Thyroid gland (tissue), 4 donors: Measurements from ENCODE around the gene SRSF3. TPM values are rescaled to one million over a fixed set of nuclear protein-coding genes. Genes with fewer than 3 reads are reported as not detected.
"Not testable (repeated sequence)": the region's sequence is repeated elsewhere in the genome, so short reads cannot be mapped to it uniquely, and the experiment has no call there.

ENCODE experiments used
- DNase-seq, 2 donors: peaks; one replicate each; pipeline ENCODE4 v3.0.0-alpha.2; 2019
- H3K27ac ChIP-seq, 3 donors: fragments of 200-600 bp; sonication (generic); 1 replicate in 2 of 3; 2 replicates in 1 of 3; pipeline ENCODE4 v1.5.1; 2016 to 2019; ENCODE audit warnings: mild to moderate bottlenecking in 1 of 3, moderate library complexity in 1 of 3
- H3K27me3 ChIP-seq: fragments of 200-600 bp; sonication (generic); one replicate; pipeline ENCODE4 v1.5.1; 2019
- H3K36me3 ChIP-seq, 2 donors: fragments of 200-600 bp; sonication (generic); one replicate each; pipeline ENCODE4 v1.5.1; 2016 to 2019
- H3K4me1 ChIP-seq, 2 donors: fragments of 200-600 bp; sonication (generic); one replicate each; pipeline ENCODE4 v1.5.1; 2017 to 2019
- H3K4me3 ChIP-seq, 3 donors: fragments of 200-600 bp; sonication (generic); replicated peaks in 1 of 3; 1 replicate in 2 of 3; 2 replicates in 1 of 3; pipeline ENCODE4 v1.5.1; 2016; ENCODE audit warnings: mild to moderate bottlenecking in 1 of 3
- H3K9me3 ChIP-seq: fragments of 200-600 bp; sonication (generic); one replicate; pipeline ENCODE4 v1.5.1; 2017
- CTCF ChIP-seq, 6 experiments: fragments of 200-600 bp in 3 of 6; fragments of 450-650 bp in 3 of 6; sonication (generic) in 3 of 6; IDR thresholded peaks; one replicate each; pipeline ENCODE4 v1.5.1; 2016 to 2019; ENCODE audit warnings: antibody characterized with exemption in 6 of 6, mild to moderate bottlenecking in 2 of 6, inconsistent platforms in 1 of 6, moderate library complexity in 1 of 6
- POLR2A ChIP-seq, 2 donors: fragments of 450-650 bp; IDR thresholded peaks; one replicate each; pipeline ENCODE4 v1.6.1; 2017; ENCODE audit warnings: antibody characterized with exemption in 2 of 2, mild to moderate bottlenecking in 2 of 2, moderate library complexity in 1 of 2
- WGBS, 2 donors: methylation state at CpG; one replicate each; pipeline ENCODE4 v1.1.5; 2017; 5-methylcytosine and 5-hydroxymethylcytosine counted together
- intact Hi-C: fragments of 100-400 bp; cut with DNase I; formaldehyde crosslinking; loops from one replicate; pipeline ENCODE4 v1.15.1; 2023
- microRNA-seq: library from miRNA; unstranded; fragments of <30 nt; microRNA quantifications from one replicate; pipeline ENCODE4, GENCODE V29; 2016
- small RNA-seq: library from RNA; depleted of rRNA; stranded (forward); fragments of <200 nt; gene quantifications from one replicate; pipeline ENCODE3, GENCODE V24; 2016
- total RNA-seq, 4 donors: library from RNA; depleted of rRNA; stranded (reverse); fragments of >200 nt; gene quantifications; one replicate each; pipeline ENCODE4 v1.2.3, GENCODE V29; 2016

SRSF3 gene
- total RNA-seq, 4 donors from 2014 or later, result 120 to 287 (median 144) TPM

- no peaks in the 10 kb centered on the region for H3K36me3 ChIP-seq
- no peak for DNase-seq
- H3K27me3 ChIP-seq, result no peaks in the 10 kb centered on the region
- 72 to 76% methylated on average over 13 of the region's 13 CpGs for WGBS, 2 donors
- TF ChIP-seq CTCF (IDR thresholded peaks at IDR 0.05) (no peak), POLR2A (IDR thresholded peaks at IDR 0.05) (no peak)
- intact Hi-C loops, result no loop called here
- no peaks in the 10 kb centered on the region for H3K9me3 ChIP-seq
- no peak overlapping the region for H3K4me3 ChIP-seq
- H3K27ac ChIP-seq, result no peak overlapping the region
- no peaks in the 10 kb centered on the region for H3K4me1 ChIP-seq
Measured at GRCh38 chr6:36649701-36650484, 55.7 kb downstream of the SRSF3 start.

GRCh38 chr6:36650848-36651478 is 56.8 kb downstream of the SRSF3 start:
- intact Hi-C loops, result no loop called here
- DNase-seq, result no peak
- Histone ChIP-seq H3K36me3 (no peaks in the 10 kb centered on the region), H3K27ac (no peak overlapping the region), H3K4me3 (no peak overlapping the region), H3K4me1 (no peaks in the 10 kb centered on the region), H3K27me3 (no peaks in the 10 kb centered on the region), H3K9me3 (no peaks in the 10 kb centered on the region)
- TF ChIP-seq CTCF (IDR thresholded peaks at IDR 0.05), result no peak
- no peak for TF ChIP-seq POLR2A (IDR thresholded peaks at IDR 0.05)
- 50 to 52% methylated on average over 2 of the region's 2 CpGs for WGBS, 2 donors

DNA sequence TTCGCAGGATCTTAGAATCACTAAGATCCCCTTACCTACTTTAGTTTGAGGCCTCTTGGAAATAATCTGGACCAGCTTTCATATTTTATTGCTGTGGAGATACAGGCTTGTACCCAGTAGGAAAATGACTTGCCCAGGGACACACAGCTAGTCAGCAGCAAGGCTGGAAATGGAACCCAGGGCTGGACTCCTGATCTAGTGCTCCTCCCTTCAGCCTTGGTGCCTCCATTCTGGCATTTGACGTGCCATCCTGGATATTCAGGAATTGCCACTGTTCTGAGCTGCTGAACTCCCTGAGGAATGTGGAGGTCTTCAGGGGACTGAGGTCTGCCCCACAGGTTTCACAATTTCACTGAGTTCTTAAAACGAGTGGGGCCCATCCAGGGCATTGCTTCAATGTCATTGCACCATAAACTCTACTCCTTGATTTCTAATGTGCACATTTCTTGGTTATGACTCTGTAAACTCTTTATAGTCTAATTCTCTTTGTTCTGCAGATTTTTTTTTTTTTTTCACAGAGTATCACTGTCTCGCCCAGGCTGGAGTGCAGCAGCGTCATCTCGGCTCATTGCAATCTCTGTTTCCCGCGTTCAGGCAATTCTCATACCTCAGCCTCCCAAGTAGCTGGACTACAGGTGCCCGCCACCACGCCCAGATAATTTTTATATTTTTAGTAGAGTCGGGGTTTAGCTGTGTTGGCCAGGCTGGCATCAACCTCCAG is 57.7 kb downstream of the SRSF3 start:
- Histone ChIP-seq H3K27me3 (no peaks in the 10 kb centered on the region), H3K36me3 (no peaks in the 10 kb centered on the region), H3K27ac (no peak overlapping the region), H3K4me3 (no peak overlapping the region), H3K9me3 (no peaks in the 10 kb centered on the region), H3K4me1 (no peaks in the 10 kb centered on the region)
- WGBS, 2 donors, result 95 to 97% methylated on average over 11 of the region's 11 CpGs
- TF ChIP-seq POLR2A (IDR thresholded peaks at IDR 0.05) (no peak), CTCF (IDR thresholded peaks at IDR 0.05) (no peak)
- DNase-seq, result no peak
- intact Hi-C loops, result no loop called here

DNA sequence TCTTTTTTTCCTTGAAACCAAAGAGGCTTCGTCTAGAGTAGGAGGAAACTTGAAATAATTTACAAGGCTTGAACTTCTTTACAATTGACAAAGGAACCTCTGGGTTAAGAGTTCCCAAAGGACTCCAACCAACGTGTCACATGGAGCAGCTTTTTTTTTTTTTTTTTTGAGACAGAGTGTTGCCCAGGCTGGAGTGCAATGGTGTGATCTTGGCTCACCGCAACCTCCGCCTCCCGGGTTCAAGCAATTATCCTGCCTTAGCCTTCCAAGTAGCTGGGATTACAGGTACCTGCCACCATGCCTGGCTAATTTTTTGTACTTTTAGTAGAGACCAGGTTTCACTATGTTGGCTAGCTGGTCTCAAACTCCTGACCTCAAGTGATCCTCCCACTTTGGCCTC is 60.3 kb downstream of the SRSF3 start:
- H3K27me3 ChIP-seq, DNase-seq, intact Hi-C loops, H3K36me3 ChIP-seq, H3K4me3 ChIP-seq, H3K27ac ChIP-seq, H3K9me3 ChIP-seq, H3K4me1 ChIP-seq: not testable (repeated sequence)
- 80 to 86% methylated on average over 5 of the region's 5 CpGs for WGBS, 2 donors

Small RNA genes within 50 kb of the gene (microRNA-seq; reads per million reads assigned to microRNA genes)
- not detected for gene MIR3925

Small RNA genes within 50 kb of the gene (small RNA-seq; reads per million reads assigned to genes)
- gene MIR3925, result not detected
- not detected for gene RNU1-88P

Other genes with a start within 250 kb of the SRSF3 start
- gene ETV7, start 206.7 kb upstream of the SRSF3 start, total RNA-seq, result 1 to 10 TPM in 1 of 4 donors, not detected in 3; 1.4 TPM
- gene PXT1, start 151.5 kb upstream of the SRSF3 start, total RNA-seq, result not detected
- gene KCTD20, start 151.4 kb upstream of the SRSF3 start, total RNA-seq, result 10 to 100 TPM; 32.4 to 55.3 (median 37.2) TPM
- 10 to 100 TPM; 11.9 to 21.9 (median 14.1) TPM for gene STK38, start 46.9 kb upstream of the SRSF3 start, total RNA-seq
- gene CDKN1A, start 84.4 kb downstream of the SRSF3 start, total RNA-seq, result 10 to 100 TPM; 41.0 to 64.5 (median 61.8) TPM
- under 1 TPM in 1 of 4 donors, not detected in 3; 0.11 TPM for gene RAB44, start 103.5 kb downstream of the SRSF3 start, total RNA-seq
- gene CPNE5, start 245.1 kb downstream of the SRSF3 start, total RNA-seq, result 1 to 10 TPM; 1.1 to 4.6 (median 2.9) TPM